ENCODE data around the gene CTRL.

CTRL gene

DNA sequence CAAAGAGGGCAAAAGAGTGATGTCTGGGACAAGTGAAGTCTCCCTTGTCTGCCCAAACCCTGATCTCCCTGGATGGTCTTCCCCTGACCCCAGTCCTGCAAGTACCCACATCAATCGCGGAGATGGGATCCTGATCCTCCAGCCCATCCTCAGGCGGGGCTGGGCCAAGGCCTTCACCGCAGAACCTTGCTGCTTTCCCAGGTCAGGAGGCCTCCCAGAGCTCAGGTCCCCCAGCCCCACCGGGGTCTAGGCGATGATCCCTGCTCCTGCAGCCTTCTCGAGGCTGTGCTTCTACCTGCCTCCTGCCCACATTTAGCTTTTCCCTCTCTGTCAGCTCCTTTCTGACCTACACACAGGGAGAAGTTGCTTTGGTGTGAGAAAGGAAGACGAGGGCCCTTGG, 30.5 kb upstream of the CTRL start:
- no peak for DNase-seq

DNA sequence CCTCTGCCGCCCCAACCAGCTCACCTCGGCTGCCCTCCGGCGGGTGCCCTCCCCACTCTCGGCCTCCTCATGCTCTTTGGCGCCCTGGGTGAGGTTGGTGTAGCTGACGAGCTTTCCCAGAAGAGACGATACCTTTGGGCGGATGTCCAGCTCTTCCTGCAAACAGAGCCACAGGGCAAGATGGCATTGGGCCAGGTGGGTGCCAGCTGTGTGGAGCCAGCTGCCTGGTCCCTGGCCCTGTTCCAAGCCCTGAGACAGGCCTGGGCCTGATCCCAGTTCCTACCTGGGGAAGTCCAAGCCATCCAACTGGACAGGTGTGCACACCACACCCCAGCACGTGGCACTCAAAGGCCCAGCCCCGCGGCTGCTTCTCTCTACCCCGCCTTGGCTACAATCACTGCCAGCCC, 29.9 kb upstream of the CTRL start:
- no peak for DNase-seq

DNA sequence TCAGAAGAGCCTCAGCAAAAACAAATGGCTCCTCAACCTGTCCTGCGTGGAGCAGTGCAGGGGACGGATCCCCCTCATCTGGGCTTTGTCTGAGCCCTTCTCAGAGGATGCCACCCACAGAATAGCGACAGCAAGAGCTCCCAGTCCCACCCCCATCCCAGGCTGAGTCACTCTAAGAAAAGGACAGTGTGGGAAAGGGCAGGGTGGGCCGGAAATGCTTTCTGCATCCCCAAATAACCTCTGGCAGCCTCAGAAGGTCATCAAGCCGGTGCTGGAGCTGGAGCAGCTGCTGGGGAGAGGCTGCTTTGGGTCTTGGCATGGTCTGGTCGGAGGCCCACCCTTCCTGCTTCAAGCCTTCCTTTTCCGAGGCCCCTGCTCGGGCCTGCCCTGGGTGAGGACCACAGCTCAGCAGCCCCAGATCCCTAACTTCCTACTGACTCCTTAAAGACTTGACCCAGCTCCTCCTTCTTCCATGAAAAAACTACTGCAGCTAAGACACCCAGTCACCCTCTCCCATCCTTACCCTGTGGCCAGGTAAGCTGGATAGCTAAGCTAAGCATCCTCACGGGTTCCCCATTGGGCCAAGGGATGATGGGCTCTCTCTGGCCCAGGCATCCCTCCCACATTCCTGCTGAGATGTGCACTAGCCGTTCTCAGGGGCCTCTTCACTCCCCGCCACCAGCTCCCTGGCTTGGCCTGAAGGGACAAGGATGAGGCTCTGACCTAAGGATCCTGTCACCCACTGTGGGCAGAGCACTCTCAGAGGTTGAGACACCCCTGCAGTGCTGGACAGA, 28.1 kb upstream of the CTRL start:
- no peak for DNase-seq

DNA sequence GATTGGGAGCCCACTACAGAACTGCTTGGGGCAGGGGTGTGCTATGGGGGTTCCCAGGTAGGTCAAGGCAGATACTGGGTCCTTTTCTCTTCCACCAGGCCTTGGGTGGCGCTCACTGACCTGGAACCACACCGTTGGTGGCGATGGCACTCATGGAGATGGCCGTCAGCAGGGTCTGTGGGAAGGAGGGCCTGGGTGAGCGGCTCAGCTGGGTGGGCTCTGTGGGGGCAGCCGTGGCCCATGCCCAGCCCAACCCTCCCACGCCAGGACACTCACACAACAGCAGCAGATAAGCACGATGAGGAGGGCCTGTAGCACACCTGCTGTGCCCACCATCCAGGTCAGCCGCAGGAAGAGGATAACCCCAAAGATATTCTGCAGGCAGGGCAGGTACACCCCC, 26.0 kb upstream of the CTRL start:
- no peak for DNase-seq

DNA sequence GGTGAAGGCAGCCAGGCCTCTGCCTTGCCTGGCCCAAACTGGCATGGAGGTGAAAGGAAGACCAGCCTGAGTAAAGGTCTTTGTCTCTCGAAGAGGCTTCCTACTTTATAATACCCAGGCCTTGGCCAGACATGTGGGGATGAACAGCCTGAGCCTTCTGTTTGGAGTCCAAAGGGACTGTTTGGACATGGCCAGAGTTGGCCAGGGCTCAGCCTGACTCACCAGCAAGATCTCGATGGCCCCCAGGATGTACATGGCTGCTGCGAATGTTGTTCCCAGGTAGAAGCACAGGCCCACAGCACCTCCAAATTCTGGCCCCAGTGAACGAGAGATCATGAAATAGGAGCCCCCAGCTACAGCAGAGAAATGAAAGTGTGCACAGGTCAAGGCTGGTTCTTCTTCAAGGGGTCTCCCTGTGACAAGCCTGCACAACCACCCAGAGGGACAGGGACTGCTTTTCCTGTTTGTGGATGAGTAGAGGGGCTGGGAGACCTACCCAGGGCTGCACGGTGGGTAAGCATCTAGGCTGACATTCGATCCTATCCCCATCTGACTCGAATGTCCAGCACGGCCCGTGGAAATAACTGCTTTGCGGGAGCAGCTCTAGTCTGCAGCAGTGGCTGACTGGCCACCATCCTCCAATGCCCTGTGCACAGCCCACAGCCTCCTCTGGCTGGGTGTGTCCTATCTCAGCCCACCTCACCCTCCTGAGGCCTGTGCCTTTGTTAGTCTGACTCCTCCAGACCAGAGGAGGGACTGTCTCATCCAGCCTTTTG, 22.9 kb upstream of the CTRL start:
- no peak for DNase-seq

DNA sequence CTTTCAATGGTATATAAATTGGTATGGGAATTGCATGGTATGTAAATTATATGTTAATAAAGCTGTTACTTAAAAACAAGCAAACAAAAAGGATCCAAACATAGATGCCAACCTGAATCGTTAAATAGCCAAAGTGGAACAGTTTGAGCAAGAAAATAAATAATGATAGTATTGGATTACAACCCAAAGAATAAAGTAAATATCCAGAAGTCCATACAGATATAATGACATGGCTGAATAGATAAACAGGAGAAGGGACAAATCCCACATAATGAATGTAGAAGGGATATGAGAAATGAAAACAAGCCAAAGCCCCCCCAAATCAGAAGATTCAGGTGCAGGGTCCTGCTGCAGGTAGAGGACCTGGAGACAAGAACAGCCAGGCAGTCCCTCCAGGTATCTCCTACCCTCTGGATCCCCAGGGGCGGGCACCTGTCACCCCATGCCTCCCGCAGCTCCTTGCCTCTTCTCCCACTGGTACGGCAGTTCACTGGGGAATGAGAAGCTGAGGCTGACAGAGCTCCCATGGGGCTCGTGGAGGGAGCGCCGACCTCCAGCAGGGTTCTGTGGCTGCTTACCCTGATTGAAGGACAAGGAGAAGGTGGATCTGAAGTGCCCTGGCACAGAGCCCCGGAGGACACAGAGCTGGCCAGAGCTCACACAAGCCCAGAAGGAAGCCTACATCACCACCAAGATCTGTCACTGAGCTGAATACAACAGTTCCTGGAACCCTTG, 22.1 kb upstream of the CTRL start:
- no peak for DNase-seq

DNA sequence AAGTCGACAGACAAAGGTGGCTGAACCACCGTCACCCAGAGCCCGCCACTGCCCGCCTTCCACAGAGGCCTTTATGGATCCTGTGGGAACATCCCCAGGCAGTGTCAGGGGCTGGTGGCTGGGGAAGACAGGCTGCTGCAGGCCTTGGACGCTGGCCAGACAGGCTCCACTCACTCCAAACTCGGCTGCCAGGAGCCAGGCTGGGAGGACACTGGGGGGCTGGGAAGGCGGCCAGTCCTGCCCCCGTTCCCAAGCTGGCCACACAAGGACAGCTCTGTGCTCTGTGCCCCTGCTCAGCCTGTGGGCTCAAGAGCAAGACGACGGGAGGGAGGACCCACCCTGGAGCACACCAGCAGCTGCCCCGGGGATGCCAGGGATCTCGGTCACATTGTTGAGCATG, 19.8 kb upstream of the CTRL start:
- DNase-seq = no peak

DNA sequence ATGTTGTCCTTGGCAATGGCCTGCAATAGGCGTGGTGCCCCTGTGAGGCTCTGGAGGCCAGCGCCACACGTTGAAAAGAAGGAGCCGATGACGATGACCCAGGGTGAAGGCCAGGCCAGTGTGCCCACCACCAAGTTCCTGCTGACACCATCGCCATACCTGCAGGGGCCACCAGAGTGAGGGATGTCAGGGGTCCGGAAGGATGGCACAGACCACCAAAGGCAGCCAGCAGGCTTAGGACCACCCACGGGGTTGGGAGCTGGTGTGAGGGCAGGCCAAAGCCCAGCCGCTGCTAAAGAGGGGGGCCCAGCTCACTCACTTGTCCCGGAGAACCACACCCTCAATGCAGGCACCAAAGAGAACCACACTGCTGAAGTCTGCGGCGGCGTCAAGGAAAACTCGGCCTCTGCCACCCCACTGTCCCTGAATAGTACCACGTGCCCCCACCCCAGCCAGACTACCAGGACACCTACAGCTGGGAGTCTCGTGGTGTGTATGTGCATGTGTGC, 18.7 kb upstream of the CTRL start:
- no peak for DNase-seq

DNA sequence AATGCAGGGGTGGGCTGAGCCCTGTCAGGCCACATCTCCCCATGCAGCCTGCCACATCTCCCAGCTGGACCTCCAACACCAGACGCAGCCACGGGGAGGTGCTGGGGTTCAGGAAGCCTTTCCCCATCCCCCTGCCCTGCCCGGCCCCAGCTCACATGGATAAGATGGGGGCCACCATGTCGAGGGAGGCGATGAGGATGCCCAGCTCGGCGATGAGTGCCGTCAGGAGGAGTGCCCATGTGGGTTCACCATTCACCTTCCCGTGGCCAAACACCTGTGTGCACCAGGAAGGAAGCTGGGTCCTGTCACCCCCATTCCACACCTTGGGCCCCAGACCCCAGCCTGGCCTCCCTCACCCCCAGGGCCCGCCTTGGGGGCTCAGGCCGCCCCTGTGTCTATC, 18.0 kb upstream of the CTRL start:
- no peak for DNase-seq

DNA sequence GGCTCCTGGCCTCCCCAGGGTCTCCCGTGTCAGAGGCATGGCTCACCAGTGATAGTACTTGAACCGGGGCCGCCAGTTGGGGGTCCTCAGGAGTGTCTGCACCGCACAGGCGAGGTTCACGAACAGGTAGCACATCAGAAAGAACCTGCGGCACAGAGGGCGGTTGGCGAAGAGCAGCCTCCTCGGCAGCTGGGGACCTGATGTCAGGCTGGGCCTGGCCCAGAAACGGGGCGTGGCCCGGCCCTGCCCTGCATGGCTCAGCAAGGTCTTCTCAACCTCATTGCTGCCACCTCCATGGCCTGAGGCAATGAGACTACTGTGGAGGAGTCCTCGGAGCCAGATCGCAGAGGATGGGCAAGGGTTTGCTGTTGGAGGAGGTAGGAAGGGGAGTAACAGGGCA, 16.4 kb upstream of the CTRL start:
- DNase-seq = no peak

DNA sequence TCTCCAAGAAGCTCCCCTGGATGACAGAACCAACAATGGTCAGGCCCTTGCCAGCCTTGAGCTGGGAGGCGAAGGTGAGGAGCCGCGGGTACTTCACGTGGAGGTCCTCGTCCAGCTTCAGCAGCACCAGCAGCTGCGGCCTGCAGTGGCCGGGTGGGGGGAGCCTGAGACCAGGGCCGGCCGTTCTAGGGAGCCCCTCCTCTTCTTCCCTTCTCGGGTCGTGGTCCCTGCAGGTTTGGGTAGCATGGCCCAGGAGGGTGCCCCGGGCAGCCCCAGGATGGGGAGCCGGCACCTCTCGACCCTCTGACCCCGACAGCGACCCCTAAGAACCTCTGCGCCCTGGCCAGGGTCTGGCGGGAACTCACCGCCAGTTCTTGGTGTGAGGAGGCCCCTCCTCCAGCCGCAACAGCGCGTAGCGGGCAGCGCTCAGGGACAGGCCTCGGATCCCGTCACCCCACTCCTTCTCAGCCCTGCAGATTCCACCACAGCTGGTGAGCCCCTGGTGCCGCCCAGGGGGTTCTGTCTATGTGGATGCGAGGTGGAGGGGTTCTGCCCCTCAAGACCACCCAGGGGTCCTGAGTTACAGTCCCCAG, 15.4 kb upstream of the CTRL start:
- DNase-seq = no peak

DNA sequence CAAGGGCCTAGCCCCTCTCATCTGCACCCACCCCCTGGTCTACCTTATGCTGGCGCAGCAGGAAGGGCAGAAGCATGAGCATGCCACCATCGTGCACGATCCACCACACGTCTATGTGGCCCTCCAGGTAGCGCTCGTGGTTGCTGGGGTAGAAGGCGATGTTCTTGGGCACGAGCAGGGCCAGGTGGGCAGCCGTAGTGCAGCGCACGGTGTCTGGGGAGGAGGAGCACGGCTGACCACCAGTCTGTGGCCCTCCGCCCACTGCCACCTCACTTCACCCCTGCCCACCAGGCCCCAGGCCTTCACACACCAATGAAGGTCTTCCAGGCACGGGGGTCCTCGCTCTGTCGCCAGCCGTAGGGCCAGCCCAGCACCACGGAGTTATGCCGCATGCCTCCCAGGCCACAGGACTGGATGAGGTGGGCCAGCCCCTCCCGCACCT, 14.5 kb upstream of the CTRL start:
- no peak for DNase-seq

DNA sequence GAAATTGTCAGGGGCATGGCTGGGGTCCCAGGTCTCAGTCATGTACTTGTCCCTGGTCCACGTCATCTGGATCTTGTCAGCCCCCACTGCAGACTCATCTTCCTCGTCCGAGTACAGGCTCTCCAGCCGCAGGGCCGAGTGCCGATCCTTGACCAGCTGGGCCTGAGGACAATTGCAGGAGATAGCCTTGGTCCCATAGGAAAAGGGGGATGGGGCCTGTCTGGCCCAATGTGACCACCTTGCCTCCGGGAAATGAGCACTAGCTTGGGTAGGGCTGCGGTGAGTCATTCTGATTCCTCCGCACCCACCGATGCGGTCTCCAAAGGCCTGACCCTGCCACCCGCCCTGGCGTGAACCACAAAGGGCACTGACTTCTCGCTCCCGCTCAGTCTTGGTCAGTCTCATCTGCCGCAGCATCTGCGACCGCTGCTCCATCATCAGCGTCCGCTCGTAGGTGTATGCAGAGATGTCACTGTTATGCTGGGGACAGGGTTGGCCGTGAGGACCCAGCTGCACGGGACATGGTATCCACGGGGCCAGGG, 13.8 kb upstream of the CTRL start:
- no peak for DNase-seq

DNA sequence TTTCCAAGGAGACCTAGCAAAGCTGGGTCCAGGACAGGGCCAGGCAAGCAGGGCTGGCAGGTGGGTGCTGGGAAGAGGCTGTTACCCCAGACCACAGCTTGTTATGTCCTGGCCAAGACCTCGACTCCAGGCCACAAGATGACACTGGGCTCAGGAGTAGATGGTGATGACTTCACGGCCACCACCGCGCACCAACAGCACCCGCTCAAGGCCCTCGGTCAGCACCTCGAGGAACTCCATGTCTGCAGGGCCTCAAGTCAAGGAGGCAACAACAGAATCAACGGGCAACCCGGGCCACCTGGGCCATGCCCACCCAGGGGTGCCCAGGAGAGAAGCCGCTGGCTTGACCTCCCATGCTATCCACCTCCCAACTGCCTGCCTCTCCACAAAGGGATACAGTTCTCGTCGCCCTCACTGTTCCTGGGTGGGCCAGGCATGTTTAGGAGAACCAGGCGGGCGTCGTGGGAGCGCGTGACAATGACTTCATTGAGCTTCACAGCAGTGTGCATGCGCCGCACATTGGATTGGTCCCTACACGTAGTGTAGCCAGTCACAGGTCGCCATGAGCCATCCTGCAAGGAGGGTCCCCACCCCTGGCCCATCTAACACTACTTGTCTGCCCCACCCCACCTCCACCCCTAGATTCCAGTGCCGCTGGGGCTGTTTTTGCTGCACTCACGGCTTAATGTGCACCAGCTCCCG, 13.2 kb upstream of the CTRL start:
- DNase-seq = no peak

DNA sequence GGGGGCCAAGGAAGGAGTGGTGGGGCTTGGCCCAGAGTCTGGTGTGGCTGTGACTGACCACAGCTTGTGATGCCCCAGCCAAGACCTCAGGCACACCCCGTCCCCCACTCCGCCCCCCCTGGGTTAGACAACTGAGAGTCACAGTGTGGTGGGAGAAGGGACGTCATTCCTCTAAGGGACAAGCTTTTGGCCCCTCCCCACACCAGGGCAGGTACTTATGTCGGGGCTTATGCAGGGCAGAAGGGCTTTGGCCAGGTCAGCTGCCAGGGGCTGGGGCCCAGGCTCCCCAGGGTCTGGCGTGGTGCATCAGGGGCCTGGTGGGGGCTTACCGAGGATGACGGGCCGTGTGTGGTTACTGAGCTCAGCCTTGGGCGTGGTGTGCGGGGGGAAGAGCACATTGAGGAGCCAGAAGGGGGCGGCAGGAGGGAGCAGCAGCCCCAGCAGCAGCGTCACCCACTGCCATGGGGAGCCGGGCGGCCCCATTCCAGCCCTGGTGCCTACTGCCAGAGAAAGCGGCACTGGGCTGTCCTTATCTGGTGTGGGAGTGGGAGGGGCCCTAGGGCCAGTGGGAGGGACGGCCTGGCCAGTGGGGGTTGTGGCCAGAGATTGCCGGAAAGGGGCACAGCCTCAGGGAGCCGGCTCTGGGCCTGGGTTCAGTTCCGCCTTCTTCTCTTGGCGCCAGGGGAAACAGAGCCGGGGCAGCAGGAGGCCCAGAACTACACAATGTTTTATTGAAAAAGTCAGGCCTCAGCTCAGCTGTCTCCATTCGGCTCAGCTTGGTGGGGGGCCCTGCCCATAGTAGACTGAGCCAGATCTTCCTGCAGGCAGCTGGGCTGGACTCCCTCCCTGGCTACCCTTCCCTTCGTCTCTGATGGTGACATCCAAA, 12.2 kb upstream of the CTRL start, which contains the start of gene LCAT:
TSS of gene LCAT (minus strand) at position 502 of the 886 bp plus-strand sequence. CDS start at position 483, 19 bp downstream.
- DNase-seq = no peak

DNA sequence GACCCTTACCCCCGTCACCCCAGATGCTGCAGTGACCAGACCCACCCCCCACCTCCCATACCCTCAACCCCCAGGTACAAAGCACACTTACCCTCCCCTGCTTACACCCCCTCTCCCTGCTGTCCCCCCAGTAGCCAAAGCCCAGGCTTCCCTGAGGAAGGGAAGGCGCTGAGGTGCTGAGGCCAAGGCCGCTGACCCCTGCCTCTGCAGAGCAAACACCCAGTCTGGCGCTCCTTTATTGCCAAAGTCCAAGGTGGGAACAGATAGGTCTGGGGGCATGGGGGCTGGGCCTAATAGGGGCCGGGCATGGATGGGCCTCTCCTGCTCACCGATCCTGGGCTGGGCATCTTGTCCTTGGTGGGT, 11.6 kb upstream of the CTRL start:
- DNase-seq = no peak

DNA sequence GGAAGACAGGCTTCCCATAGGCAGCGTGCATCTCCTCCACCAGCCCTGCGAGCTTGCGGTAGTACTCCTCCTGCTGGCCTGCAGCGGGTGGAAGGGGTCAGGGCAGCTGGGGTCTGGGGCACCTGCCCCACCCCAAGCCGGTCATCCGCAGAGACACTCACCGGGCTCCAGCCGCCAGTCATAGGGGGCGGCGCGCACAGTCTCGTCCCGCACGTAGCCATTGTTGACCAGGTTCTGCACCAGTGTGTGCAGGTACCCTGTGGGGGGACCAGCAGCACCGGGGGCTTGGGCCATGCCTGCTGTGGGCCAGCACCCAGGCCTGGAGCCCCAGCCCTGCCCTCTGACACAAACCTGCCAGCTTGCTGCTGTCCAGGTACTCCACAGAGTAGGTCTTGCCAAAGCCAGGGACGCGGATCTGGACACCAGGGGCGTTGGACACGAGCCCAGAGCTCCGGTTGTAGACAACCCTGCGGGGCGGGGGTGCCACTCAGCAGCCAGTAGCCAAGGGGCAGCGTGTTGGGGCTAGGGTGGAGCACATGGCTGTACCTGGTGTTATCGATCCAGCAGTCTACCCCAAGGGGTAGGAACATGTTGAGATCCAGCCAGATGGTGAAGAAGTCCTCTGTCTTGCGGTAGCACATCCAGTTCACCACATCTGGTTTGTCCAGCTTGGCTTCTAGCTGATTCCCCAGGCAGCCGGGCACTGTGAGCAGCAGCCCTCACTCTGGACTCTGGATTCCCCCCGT, 11.0 kb upstream of the CTRL start:
- DNase-seq = no peak

DNA sequence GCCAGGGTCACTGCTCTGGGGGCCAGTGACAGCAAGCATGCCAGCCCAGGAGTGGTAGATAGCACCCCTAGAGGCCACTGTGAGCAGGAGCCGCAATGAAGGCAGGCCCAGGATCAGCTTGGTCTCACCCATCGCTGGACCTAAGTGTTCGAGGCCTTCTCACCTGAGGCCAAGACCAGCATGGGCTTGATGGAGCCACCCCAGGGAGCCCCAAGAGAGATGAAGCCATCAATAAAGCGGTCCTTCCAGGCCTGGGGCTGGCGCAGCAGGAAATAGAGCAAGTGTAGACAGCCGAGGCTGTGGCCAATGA, 10.5 kb upstream of the CTRL start:
- no peak for DNase-seq

DNA sequence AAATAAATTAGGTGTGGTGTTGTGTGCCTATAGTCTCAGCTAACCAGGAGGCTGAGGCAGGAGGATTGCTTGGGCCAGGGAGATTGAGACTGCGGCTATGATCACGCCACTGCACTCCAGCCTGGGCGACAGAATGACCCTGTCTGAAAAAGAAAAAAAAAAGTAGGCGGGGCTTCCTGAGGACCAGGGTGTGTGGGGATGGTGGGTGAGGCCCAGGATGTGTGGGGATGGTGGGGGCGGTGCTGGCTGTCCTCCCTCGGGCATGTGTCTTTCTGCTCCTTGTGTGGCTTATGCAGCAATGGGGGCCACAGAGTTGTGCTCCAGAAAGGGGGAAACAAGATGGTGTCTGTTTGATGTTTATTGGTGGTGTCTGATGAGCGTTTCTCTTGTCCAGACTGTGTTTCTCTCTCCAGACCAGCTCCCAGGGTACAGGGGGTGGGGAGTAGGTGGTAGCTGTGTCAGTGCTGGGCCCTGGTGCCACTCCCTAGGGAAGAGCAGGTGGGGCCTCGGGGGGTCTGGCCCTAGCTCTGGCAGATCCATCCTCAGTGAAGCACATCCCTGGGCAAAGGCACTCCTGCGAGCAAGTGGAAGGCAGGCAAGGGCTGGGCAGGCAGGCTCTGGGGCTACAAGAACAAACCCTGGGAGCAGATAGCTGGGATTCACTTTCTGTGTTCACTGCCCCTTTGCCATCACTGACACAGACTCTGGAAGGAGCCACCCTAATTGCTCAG, 10.0 kb upstream of the CTRL start:
- DNase-seq = no peak
